Activated CD8-positive, alpha-beta T cell treated with anti-CD3 and anti-CD28 coated beads, Interleukin-2, amount 10 ng/mL, durations not matched to agents 7 days and 5 days (primary cell): ENCODE data around the gene REEP1. TPM values are rescaled to one million over a fixed set of nuclear protein-coding genes. Genes with fewer than 3 reads are reported as not detected.

Source experiments
- ATAC-seq: fragments of 150-1000 bp; cut with Tn5 transposase; one replicate; pipeline ENCODE4 v1.10.0; 2021; ENCODE audit warnings: moderate library complexity
- CTCF ChIA-PET: fragments of 350-600 bp; sonication (Branson Sonifier 250); formaldehyde crosslinking; loops from one replicate; lab custom pipeline; 2021; ENCODE audit warnings: antibody characterized with exemption; lab: Charles Lee
- POLR2A ChIA-PET: fragments of 350-600 bp; sonication (Branson Sonifier 250); formaldehyde crosslinking; loops from one replicate; lab custom pipeline; 2021; ENCODE audit warnings: antibody characterized with exemption; lab: Charles Lee
- DNase-seq: peaks from one replicate; pipeline ENCODE4 v3.0.0-alpha.2; 2020
- H3K27ac Mint-ChIP-seq: one replicate; pipeline ENCODE4 v1.8.0; 2021; ENCODE audit warnings: mild to moderate bottlenecking, mixed read lengths
- H3K27me3 Mint-ChIP-seq: one replicate; pipeline ENCODE4 v1.8.0; 2021; ENCODE audit warnings: low read depth, mixed read lengths
- H3K36me3 Mint-ChIP-seq: one replicate; pipeline ENCODE4 v1.8.0; 2021; ENCODE audit warnings: low read depth, mixed read lengths
- H3K4me1 Mint-ChIP-seq: one replicate; pipeline ENCODE4 v1.8.0; 2021; ENCODE audit warnings: low read depth, mixed read lengths
- H3K4me3 Mint-ChIP-seq: one replicate; pipeline ENCODE4 v1.8.0; 2021; ENCODE audit warnings: mild to moderate bottlenecking, mixed read lengths
- H3K9me3 Mint-ChIP-seq: one replicate; pipeline ENCODE4 v1.8.0; 2022; ENCODE audit warnings: mixed read lengths; ENCODE audit not compliant: insufficient read depth
- total RNA-seq, 2 experiments: library from RNA; stranded (reverse); gene quantifications; one replicate each; pipeline ENCODE4 v1.2.3, GENCODE V29; 2021

REEP1 gene
- total RNA-seq, 2 experiments from 2014 or later: 0.21 TPM; not detected in 1

- Mint-ChIP-seq H3K27me3 (peaks cover 30% of the 10 kb centered on the region), H3K4me3 (no peak overlapping the region), H3K9me3 (no peaks in the 10 kb centered on the region), H3K27ac (no peak overlapping the region), H3K4me1 (no peaks in the 10 kb centered on the region), H3K36me3 (no peaks in the 10 kb centered on the region)
- ATAC-seq (no peak), DNase-seq (no peak)
- ChIA-PET POLR2A (no interaction called here), CTCF (no interaction called here)
Measured at GRCh38 chr2:86291328-86291662, 46.1 kb downstream of the REEP1 start.

DNA sequence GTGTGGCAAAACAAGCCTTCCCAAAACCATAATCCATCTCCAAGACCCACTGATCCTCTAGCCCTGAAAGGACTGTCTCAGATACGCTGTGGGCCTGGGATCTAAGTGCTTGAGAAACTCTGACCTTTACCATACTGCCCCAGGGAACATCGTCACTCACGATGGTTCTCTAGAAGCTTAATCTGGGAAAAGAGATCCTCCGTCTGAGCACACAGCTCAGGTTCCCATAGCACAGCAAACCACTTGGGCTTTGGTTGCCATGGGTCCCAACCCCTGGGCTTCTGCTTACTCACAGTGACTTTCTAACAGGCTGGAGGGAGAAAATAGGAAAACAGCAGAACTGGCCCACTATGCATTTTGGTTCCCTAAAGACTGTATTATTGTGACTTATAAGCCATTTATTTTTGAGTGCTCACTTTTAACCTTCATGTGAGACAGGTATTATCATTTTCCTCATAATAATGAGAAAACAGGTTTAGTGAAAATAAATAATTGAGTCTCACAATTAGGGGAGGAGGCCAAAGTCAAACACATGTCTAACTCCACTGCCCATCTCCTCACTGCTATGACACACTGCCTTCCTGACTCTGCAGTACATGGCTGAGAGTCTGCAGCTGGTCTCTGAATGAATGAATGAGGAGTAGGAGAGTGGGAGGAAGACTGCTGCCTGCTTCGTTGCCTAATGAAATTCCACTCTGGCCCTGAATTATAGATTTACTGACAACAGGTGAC, 46.7 kb downstream of the REEP1 start:
- Mint-ChIP-seq H3K27ac (no peak overlapping the region), H3K4me1 (no peaks in the 10 kb centered on the region), H3K4me3 (no peak overlapping the region), H3K36me3 (no peaks in the 10 kb centered on the region), H3K9me3 (no peaks in the 10 kb centered on the region), H3K27me3 (peaks cover 32% of the 10 kb centered on the region)
- ChIA-PET POLR2A (no interaction called here), CTCF (no interaction called here)
- no peak for DNase-seq
- ATAC-seq: no peak

DNA sequence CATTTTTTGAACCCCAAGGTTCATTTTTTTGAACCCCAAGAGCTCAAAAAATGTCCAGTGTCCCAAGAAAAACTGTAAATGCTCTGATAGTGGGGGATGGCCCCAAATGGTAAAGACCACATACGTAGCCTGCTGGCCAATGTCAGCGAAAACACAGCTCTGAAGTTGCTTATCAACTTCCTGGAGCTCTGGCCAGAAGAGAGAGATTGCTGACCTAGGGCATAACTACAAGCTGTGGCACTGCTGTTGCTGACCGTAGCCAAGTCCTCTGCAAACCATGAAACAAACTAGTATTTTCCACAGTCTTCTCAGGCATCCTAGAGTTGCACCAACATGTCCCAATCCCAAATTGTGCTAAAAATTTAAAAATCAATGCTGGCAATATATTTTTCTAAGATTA, 50.9 kb downstream of the REEP1 start:
- Mint-ChIP-seq H3K4me3 (no peak overlapping the region), H3K9me3 (no peaks in the 10 kb centered on the region), H3K27me3 (peaks cover 31% of the 10 kb centered on the region), H3K4me1 (no peaks in the 10 kb centered on the region), H3K27ac (no peak overlapping the region), H3K36me3 (no peaks in the 10 kb centered on the region)
- no peak for DNase-seq
- no peak for ATAC-seq
- ChIA-PET POLR2A (no interaction called here), CTCF (interaction anchor here (1.0 to 1.6 kb wide), 2 partner anchors 11 to 12 kb away, joined by 3 read pairs; no protein-coding TSS in a partner anchor)

DNA sequence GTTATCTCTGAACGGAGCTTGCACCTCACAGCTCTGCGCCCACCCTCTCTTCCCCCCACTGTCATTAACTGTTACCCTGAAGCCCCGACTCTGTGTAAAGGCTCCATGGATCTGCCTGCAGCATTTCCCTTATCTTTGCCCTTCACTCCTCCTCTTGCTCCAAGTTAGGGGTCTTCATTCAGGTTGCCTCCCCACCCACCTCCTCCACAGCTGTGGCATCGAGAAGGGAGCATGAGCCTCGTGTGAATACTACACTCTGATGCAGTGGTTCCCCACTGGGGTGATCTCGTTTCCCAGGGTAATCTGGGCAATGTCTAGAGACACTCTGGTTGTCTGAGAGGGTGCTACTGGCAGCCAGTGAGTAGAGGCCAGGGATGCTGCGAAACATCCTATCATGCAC, 51.4 kb downstream of the REEP1 start:
- no peaks in the 10 kb centered on the region for H3K9me3 Mint-ChIP-seq
- H3K27me3 Mint-ChIP-seq: peaks cover 28% of the 10 kb centered on the region
- ChIA-PET CTCF (no interaction called here), POLR2A (no interaction called here)
- H3K27ac Mint-ChIP-seq: no peak overlapping the region
- ATAC-seq: no peak
- H3K36me3 Mint-ChIP-seq: no peaks in the 10 kb centered on the region
- H3K4me1 Mint-ChIP-seq: no peaks in the 10 kb centered on the region
- DNase-seq: no peak
- no peak overlapping the region for H3K4me3 Mint-ChIP-seq

GRCh38 chr2:86285571-86285970, 51.9 kb downstream of the REEP1 start:
- no peak for ATAC-seq
- CTCF ChIA-PET: no interaction called here
- peaks cover 28% of the 10 kb centered on the region for H3K27me3 Mint-ChIP-seq
- no peaks in the 10 kb centered on the region for H3K4me1 Mint-ChIP-seq
- no peak for DNase-seq
- no peak overlapping the region for H3K4me3 Mint-ChIP-seq
- no peaks in the 10 kb centered on the region for H3K36me3 Mint-ChIP-seq
- no peak overlapping the region for H3K27ac Mint-ChIP-seq
- H3K9me3 Mint-ChIP-seq: no peaks in the 10 kb centered on the region
- POLR2A ChIA-PET: no interaction called here

- Mint-ChIP-seq H3K4me3 (no peak overlapping the region), H3K27ac (no peak overlapping the region), H3K27me3 (peaks cover 24% of the 10 kb centered on the region), H3K9me3 (no peaks in the 10 kb centered on the region), H3K36me3 (no peaks in the 10 kb centered on the region), H3K4me1 (no peaks in the 10 kb centered on the region)
- ATAC-seq (no peak), DNase-seq (no peak)
- POLR2A ChIA-PET: no interaction called here
- CTCF ChIA-PET: no interaction called here
Measured at GRCh38 chr2:86284987-86285386, 52.4 kb downstream of the REEP1 start.

GRCh38 chr2:86284401-86284841, 53.0 kb downstream of the REEP1 start:
- Mint-ChIP-seq H3K4me1 (no peaks in the 10 kb centered on the region), H3K36me3 (no peaks in the 10 kb centered on the region), H3K4me3 (no peak overlapping the region), H3K27ac (no peak overlapping the region), H3K9me3 (no peaks in the 10 kb centered on the region), H3K27me3 (peaks cover 23% of the 10 kb centered on the region)
- CTCF ChIA-PET: no interaction called here
- ATAC-seq (no peak), DNase-seq (no peak)
- POLR2A ChIA-PET: no interaction called here

GRCh38 chr2:86283411-86284030, 53.9 kb downstream of the REEP1 start:
- Mint-ChIP-seq H3K4me1 (no peaks in the 10 kb centered on the region), H3K36me3 (no peaks in the 10 kb centered on the region), H3K9me3 (no peaks in the 10 kb centered on the region), H3K4me3 (no peak overlapping the region), H3K27me3 (peaks cover 24% of the 10 kb centered on the region), H3K27ac (no peak overlapping the region)
- DNase-seq: no peak
- no peak for ATAC-seq
- POLR2A ChIA-PET: no interaction called here
- CTCF ChIA-PET: no interaction called here

- ChIA-PET CTCF (no interaction called here), POLR2A (no interaction called here)
- H3K27ac Mint-ChIP-seq: no peak overlapping the region
- ATAC-seq: no peak
- no peaks in the 10 kb centered on the region for H3K4me1 Mint-ChIP-seq
- no peak for DNase-seq
- H3K4me3 Mint-ChIP-seq: no peak overlapping the region
- H3K36me3 Mint-ChIP-seq: no peaks in the 10 kb centered on the region
- peaks cover 19% of the 10 kb centered on the region for H3K27me3 Mint-ChIP-seq
- no peaks in the 10 kb centered on the region for H3K9me3 Mint-ChIP-seq
Measured at GRCh38 chr2:86281066-86281700, 56.2 kb downstream of the REEP1 start.

DNA sequence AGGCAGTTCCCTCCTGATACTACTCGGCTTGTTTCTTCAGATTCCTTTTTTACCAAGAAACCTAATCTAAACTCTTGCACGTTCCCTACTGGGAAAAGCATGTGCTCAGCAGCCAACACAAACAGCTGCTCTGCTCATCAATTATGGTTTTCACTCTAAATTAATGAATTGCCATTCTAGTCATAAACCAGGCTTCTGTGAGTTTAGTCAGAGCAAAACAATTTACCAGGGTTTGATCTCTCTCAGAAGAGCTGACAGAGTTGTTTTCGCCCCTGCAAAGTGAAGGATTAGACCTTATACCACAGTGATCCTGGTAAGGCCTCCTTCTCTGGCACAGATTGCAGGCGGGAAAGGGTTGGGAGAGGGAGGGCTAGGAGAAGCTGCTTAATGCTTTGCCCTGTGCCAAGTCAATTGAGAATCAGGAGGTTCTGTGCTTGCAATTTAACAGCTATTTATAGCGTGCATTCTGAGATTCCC, 57.2 kb downstream of the REEP1 start:
- Mint-ChIP-seq H3K4me3 (no peak overlapping the region), H3K36me3 (no peaks in the 10 kb centered on the region), H3K4me1 (no peaks in the 10 kb centered on the region), H3K27ac (no peak overlapping the region), H3K9me3 (no peaks in the 10 kb centered on the region), H3K27me3 (peaks cover 16% of the 10 kb centered on the region)
- DNase-seq (no peak), ATAC-seq (no peak)
- ChIA-PET CTCF (no interaction called here), POLR2A (interaction anchor here (0.6 kb wide), 1 partner anchor 9 kb away, joined by 3 read pairs; no protein-coding TSS in a partner anchor)

DNA sequence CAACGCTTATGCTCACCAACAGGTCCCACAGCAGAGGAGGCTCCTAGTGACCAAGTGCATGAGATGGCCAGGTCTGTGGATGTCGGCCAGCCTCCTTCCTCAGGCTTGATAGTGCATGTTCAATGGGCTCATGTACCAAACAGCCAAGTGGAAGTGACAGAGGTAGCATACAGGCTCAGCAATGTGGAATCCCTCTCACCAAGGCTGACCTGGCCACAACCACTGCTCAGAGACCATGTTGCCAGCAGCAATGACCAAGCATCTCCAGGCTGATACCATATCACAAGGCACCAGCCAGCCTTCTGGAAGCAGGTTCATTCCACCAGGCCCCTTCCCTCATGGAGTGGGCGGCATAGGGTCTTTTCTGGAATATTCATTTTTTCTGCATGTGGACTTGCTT, 61.5 kb downstream of the REEP1 start:
- ATAC-seq (no peak), DNase-seq (no peak)
- Mint-ChIP-seq H3K4me3 (no peak overlapping the region), H3K27me3 (peaks cover 10% of the 10 kb centered on the region), H3K9me3 (peaks cover 10% of the 10 kb centered on the region), H3K27ac (no peak overlapping the region), H3K36me3 (peaks cover 8% of the 10 kb centered on the region), H3K4me1 (peaks cover 13% of the 10 kb centered on the region)
- POLR2A ChIA-PET: no interaction called here
- CTCF ChIA-PET: no interaction called here

DNA sequence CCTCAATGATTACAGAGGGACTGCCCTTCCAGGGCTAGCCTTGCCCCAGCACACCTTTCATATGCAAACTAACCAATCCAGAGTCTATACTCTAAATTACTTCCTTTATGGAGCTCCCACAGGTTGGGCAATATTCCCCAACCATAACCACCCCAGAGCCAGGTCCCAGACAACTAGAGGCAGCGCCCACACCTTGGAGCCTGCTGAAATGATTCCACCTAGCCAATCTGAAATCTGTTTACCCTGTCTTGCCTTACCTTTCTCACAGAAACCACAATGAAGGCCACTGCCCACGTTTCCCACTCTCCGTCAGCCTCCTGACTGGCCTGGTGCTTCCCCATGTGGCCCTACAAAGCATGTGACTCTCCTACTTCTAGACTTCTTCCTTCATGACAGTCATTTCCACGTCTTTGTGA, 62.0 kb downstream of the REEP1 start:
- CTCF ChIA-PET: interaction anchor here (1.5 kb wide), 1 partner anchor 12 kb away, joined by 3 read pairs; no protein-coding TSS in a partner anchor
- H3K4me3 Mint-ChIP-seq: no peak overlapping the region

More for the DNA sequence above, 62.0 kb downstream of the REEP1 start:
- peaks cover 10% of the 10 kb centered on the region for H3K36me3 Mint-ChIP-seq
- peaks cover 13% of the 10 kb centered on the region for H3K9me3 Mint-ChIP-seq
- H3K27me3 Mint-ChIP-seq: peaks cover 10% of the 10 kb centered on the region
- no peak for DNase-seq
- ATAC-seq: no peak
- POLR2A ChIA-PET: no interaction called here
- H3K27ac Mint-ChIP-seq: no peak overlapping the region
- H3K4me1 Mint-ChIP-seq: peaks cover 13% of the 10 kb centered on the region
